HEK293 (cell line): ENCODE results near the gene S100A10.
A peak's percentile ranks its signal among the peaks of the same experiment; 100 is the strongest.

Experiments
- BCL11A ChIP-seq: fragments of 450-650 bp; formaldehyde crosslinking; IDR thresholded peaks from 2 replicates; pipeline ENCODE4 v1.5.1; 2016; ENCODE audit warnings: low read depth, missing biosample characterization, missing genetic modification characterization
- GLI4 ChIP-seq: fragments of 450-650 bp; formaldehyde crosslinking; IDR thresholded peaks from 2 replicates; pipeline ENCODE4 v1.5.1; 2016; ENCODE audit warnings: missing biosample characterization, missing genetic modification characterization
- HOXD13 ChIP-seq: sonication (generic); formaldehyde crosslinking; IDR thresholded peaks from 2 replicates; pipeline ENCODE4 v1.8.0; 2022; ENCODE audit warnings: missing genetic modification reagents, borderline replicate concordance
- KLF10 ChIP-seq: fragments of 450-650 bp; IDR thresholded peaks from 2 replicates; pipeline ENCODE4 v1.5.1; 2018; ENCODE audit warnings: missing biosample characterization, mild to moderate bottlenecking, missing genetic modification characterization
- TCF7L2 ChIP-seq: IDR thresholded peaks from 2 replicates; pipeline ENCODE4 v1.6.1; 2011; ENCODE audit warnings: low read depth, mild to moderate bottlenecking, inconsistent platforms, low read length, moderate library complexity, borderline replicate concordance
- TRIM28 ChIP-seq: IDR thresholded peaks from 2 replicates; pipeline ENCODE4 v1.6.1; 2011; ENCODE audit warnings: low read length, control low read depth, borderline replicate concordance
- YY1 ChIP-seq: fragments of 450-650 bp; formaldehyde crosslinking; IDR thresholded peaks from 2 replicates; pipeline ENCODE4 v1.5.1; 2018; ENCODE audit warnings: missing biosample characterization, missing genetic modification characterization
- ZBTB20 ChIP-seq: fragments of 450-650 bp; formaldehyde crosslinking; IDR thresholded peaks from 2 replicates; pipeline ENCODE4 v1.5.1; 2016; ENCODE audit warnings: missing biosample characterization, missing genetic modification characterization
- ZBTB8A ChIP-seq: fragments of 450-650 bp; formaldehyde crosslinking; IDR thresholded peaks from 2 replicates; pipeline ENCODE4 v1.5.1; 2016; ENCODE audit warnings: missing biosample characterization, missing genetic modification characterization
- ZFP3 ChIP-seq: fragments of 450-650 bp; formaldehyde crosslinking; IDR thresholded peaks from 2 replicates; pipeline ENCODE4 v1.5.1; 2016; ENCODE audit warnings: low read depth, missing biosample characterization, missing genetic modification characterization
- ZNF138 ChIP-seq: fragments of 450-650 bp; formaldehyde crosslinking; IDR thresholded peaks from 2 replicates; pipeline ENCODE4 v1.5.1; 2016; ENCODE audit warnings: missing biosample characterization, missing genetic modification characterization, borderline replicate concordance
- ZNF248 ChIP-seq: fragments of 450-650 bp; formaldehyde crosslinking; IDR thresholded peaks from 2 replicates; pipeline ENCODE4 v1.5.1; 2017; ENCODE audit warnings: missing biosample characterization, missing genetic modification characterization
- ZNF324 ChIP-seq: fragments of 450-650 bp; formaldehyde crosslinking; IDR thresholded peaks from 2 replicates; pipeline ENCODE4 v1.5.1; 2016; ENCODE audit warnings: missing biosample characterization, missing genetic modification characterization
- ZNF335 ChIP-seq: fragments of 450-650 bp; formaldehyde crosslinking; conservative IDR thresholded peaks from 2 replicates; pipeline ENCODE4 v1.5.1; 2016; ENCODE audit warnings: missing biosample characterization, missing genetic modification characterization
- ZNF341 ChIP-seq: fragments of 450-650 bp; formaldehyde crosslinking; IDR thresholded peaks from 2 replicates; pipeline ENCODE4; 2016; ENCODE audit warnings: low read depth, missing biosample characterization, missing genetic modification characterization
- ZNF350 ChIP-seq: fragments of 450-650 bp; formaldehyde crosslinking; IDR thresholded peaks from 2 replicates; pipeline ENCODE4 v1.5.0; 2017; ENCODE audit warnings: missing biosample characterization, mild to moderate bottlenecking, missing genetic modification characterization
- ZNF37A ChIP-seq: fragments of 450-650 bp; IDR thresholded peaks from 2 replicates; pipeline ENCODE4 v1.5.1; 2018; ENCODE audit warnings: missing biosample characterization, missing genetic modification characterization
- ZNF394 ChIP-seq: fragments of 450-650 bp; formaldehyde crosslinking; IDR thresholded peaks from 2 replicates; pipeline ENCODE4 v1.5.1; 2016; ENCODE audit warnings: missing biosample characterization, missing genetic modification characterization, mild to moderate bottlenecking, moderate library complexity, borderline replicate concordance
- ZNF600 ChIP-seq: fragments of 450-650 bp; formaldehyde crosslinking; IDR thresholded peaks from 2 replicates; pipeline ENCODE4 v1.5.1; 2016; ENCODE audit warnings: missing biosample characterization, missing genetic modification characterization
- ZNF768 ChIP-seq: fragments of 450-650 bp; formaldehyde crosslinking; IDR thresholded peaks from 2 replicates; pipeline ENCODE4 v1.5.1; 2018; ENCODE audit warnings: missing biosample characterization, mild to moderate bottlenecking, missing genetic modification characterization
- ZNF843 ChIP-seq: fragments of 450-650 bp; formaldehyde crosslinking; IDR thresholded peaks from 2 replicates; pipeline ENCODE4 v1.5.1; 2016; ENCODE audit warnings: missing biosample characterization, missing genetic modification characterization
- TF ChIP-seq, protein P1 (sequence below): fragments of 450-650 bp; formaldehyde crosslinking; IDR thresholded peaks from 2 replicates; pipeline ENCODE4; 2016; ENCODE audit warnings: missing biosample characterization, missing genetic modification characterization
- TF ChIP-seq, protein P2 (sequence below): fragments of 450-650 bp; formaldehyde crosslinking; IDR thresholded peaks from 2 replicates; pipeline ENCODE4 v1.5.1; 2016; ENCODE audit warnings: missing biosample characterization, missing genetic modification characterization
- TF ChIP-seq, protein P3 (sequence below): IDR thresholded peaks from 2 replicates; pipeline ENCODE4 v1.6.1; 2011; ENCODE audit warnings: mild to moderate bottlenecking, low read depth, low read length, borderline replicate concordance
- TF ChIP-seq, protein P4 (sequence below): fragments of 450-650 bp; formaldehyde crosslinking; IDR thresholded peaks from 2 replicates; pipeline ENCODE4 v1.5.1; 2016; ENCODE audit warnings: missing biosample characterization, missing genetic modification characterization
- TF ChIP-seq, protein P5 (sequence below): fragments of 450-650 bp; IDR thresholded peaks from 2 replicates; pipeline ENCODE4 v1.5.1; 2018; ENCODE audit warnings: missing biosample characterization, missing genetic modification characterization
- TF ChIP-seq, protein P6 (sequence below): fragments of 450-650 bp; formaldehyde crosslinking; IDR thresholded peaks from 2 replicates; pipeline ENCODE4 v1.5.1; 2016; ENCODE audit warnings: missing biosample characterization, missing genetic modification characterization
- TF ChIP-seq, protein P7 (sequence below): fragments of 450-650 bp; formaldehyde crosslinking; IDR thresholded peaks from 2 replicates; pipeline ENCODE4 v1.5.1; 2016; ENCODE audit warnings: missing biosample characterization, missing genetic modification characterization

S100A10 gene

DNA sequence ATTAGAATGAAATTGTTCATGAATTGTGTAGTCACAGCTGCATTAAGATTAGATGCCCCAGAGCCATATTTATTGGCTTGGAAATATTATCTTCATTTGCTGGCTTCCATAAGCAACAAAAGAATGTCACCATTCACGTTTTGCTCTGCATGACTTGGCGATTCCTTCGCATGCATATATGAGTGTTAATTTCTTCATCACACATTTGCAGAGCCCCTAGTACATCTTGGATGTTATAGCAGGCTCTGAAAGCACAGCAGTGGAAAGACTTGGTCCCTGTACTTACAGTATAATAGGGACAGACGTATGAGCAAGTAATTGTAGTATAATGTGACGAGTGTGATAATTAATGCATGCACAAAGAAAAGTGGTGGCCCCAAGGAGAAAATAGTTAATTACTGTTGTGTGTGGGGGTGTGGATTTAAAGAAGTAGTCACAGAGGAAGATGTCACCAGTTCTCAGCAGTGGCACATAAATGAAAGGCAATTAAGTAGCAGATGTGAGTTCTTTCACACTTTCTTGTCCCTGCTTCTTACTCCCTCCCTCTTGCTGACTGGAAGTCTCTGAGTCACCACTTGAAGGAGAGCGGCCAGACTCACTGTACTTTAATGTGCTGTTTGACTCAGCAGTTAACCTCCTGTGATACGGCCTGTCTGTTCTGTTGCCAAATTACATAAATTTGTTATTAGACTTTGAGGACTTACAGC lies 21.0 kb downstream of the S100A10 start (continued):
- TF ChIP-seq GLI4 (tag by site-specific recombination) (no peak), BCL11A (tag by site-specific recombination) (peak; percentile 95), KLF10 (tag by site-specific recombination) (peak; percentile 89), ZNF341 (tag by site-specific recombination) (no peak), YY1 (no peak), HOXD13 (CRISPR knock-in tag) (no peak), ZNF843 (tag by site-specific recombination) (peak; percentile 96), ZFP3 (tag by site-specific recombination) (no peak), ZBTB20 (tag by site-specific recombination) (no peak), ZNF600 (peak; percentile 83; the same call in 1 of the 2 replicates), ZNF324 (no peak), ZNF37A (tag by site-specific recombination) (no peak), TCF7L2 (peak; percentile 87), ZNF138 (no peak), ZNF248 (no peak), TRIM28 (peak; percentile 83; the same call in 1 of the 2 replicates), ZNF394 (tag by site-specific recombination) (peak; percentile 59; the same call in 1 of the 2 replicates), ZNF335 (tag by site-specific recombination) (no peak; the same call in 1 of the 2 replicates), ZNF350 (tag by site-specific recombination) (no peak), ZNF768 (tag by site-specific recombination) (no peak), ZBTB8A (tag by site-specific recombination) (peak; percentile 51)
- TF ChIP-seq, protein P1, sequence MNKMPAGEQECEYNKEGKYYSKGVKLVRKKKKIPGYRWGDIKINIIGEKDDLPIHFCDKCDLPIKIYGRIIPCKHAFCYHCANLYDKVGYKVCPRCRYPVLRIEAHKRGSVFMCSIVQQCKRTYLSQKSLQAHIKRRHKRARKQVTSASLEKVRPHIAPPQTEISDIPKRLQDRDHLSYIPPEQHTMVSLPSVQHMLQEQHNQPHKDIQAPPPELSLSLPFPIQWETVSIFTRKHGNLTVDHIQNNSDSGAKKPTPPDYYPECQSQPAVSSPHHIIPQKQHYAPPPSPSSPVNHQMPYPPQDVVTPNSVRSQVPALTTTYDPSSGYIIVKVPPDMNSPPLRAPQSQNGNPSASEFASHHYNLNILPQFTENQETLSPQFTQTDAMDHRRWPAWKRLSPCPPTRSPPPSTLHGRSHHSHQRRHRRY (tag by site-specific recombination) = no peak
- TF ChIP-seq, protein P2, sequence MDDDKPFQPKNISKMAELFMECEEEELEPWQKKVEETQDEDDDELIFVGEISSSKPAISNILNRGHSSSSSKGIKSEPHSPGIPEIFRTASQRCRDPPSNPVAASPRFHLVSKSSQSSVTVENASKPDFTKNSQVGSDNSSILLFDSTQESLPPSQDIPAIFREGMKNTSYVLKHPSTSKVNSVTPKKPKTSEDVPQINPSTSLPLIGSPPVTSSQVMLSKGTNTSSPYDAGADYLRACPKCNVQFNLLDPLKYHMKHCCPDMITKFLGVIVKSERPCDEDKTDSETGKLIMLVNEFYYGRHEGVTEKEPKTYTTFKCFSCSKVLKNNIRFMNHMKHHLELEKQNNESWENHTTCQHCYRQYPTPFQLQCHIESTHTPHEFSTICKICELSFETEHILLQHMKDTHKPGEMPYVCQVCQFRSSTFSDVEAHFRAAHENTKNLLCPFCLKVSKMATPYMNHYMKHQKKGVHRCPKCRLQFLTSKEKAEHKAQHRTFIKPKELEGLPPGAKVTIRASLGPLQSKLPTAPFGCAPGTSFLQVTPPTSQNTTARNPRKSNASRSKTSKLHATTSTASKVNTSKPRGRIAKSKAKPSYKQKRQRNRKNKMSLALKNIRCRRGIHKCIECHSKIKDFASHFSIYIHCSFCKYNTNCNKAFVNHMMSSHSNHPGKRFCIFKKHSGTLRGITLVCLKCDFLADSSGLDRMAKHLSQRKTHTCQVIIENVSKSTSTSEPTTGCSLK (tag by site-specific recombination) = no peak
- TF ChIP-seq, protein P3, sequence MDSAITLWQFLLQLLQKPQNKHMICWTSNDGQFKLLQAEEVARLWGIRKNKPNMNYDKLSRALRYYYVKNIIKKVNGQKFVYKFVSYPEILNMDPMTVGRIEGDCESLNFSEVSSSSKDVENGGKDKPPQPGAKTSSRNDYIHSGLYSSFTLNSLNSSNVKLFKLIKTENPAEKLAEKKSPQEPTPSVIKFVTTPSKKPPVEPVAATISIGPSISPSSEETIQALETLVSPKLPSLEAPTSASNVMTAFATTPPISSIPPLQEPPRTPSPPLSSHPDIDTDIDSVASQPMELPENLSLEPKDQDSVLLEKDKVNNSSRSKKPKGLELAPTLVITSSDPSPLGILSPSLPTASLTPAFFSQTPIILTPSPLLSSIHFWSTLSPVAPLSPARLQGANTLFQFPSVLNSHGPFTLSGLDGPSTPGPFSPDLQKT = no peak
- TF ChIP-seq, protein P4, sequence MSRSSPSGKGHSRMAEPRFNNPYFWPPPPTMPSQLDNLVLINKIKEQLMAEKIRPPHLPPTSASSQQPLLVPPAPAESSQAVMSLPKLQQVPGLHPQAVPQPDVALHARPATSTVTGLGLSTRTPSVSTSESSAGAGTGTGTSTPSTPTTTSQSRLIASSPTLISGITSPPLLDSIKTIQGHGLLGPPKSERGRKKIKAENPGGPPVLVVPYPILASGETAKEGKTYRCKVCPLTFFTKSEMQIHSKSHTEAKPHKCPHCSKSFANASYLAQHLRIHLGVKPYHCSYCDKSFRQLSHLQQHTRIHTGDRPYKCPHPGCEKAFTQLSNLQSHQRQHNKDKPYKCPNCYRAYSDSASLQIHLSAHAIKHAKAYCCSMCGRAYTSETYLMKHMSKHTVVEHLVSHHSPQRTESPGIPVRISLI (tag by site-specific recombination) = no peak
- TF ChIP-seq, protein P5, sequence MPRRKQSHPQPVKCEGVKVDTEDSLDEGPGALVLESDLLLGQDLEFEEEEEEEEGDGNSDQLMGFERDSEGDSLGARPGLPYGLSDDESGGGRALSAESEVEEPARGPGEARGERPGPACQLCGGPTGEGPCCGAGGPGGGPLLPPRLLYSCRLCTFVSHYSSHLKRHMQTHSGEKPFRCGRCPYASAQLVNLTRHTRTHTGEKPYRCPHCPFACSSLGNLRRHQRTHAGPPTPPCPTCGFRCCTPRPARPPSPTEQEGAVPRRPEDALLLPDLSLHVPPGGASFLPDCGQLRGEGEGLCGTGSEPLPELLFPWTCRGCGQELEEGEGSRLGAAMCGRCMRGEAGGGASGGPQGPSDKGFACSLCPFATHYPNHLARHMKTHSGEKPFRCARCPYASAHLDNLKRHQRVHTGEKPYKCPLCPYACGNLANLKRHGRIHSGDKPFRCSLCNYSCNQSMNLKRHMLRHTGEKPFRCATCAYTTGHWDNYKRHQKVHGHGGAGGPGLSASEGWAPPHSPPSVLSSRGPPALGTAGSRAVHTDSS (tag by site-specific recombination) = no peak; the same call in 1 of the 2 replicates
- TF ChIP-seq, protein P6, sequence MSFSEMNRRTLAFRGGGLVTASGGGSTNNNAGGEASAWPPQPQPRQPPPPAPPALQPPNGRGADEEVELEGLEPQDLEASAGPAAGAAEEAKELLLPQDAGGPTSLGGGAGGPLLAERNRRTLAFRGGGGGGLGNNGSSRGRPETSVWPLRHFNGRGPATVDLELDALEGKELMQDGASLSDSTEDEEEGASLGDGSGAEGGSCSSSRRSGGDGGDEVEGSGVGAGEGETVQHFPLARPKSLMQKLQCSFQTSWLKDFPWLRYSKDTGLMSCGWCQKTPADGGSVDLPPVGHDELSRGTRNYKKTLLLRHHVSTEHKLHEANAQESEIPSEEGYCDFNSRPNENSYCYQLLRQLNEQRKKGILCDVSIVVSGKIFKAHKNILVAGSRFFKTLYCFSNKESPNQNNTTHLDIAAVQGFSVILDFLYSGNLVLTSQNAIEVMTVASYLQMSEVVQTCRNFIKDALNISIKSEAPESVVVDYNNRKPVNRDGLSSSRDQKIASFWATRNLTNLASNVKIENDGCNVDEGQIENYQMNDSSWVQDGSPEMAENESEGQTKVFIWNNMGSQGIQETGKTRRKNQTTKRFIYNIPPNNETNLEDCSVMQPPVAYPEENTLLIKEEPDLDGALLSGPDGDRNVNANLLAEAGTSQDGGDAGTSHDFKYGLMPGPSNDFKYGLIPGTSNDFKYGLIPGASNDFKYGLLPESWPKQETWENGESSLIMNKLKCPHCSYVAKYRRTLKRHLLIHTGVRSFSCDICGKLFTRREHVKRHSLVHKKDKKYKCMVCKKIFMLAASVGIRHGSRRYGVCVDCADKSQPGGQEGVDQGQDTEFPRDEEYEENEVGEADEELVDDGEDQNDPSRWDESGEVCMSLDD (tag by site-specific recombination) = no peak
- TF ChIP-seq, protein P7, sequence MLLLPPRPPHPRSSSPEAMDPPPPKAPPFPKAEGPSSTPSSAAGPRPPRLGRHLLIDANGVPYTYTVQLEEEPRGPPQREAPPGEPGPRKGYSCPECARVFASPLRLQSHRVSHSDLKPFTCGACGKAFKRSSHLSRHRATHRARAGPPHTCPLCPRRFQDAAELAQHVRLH = peak; percentile 78
